Duodenal mucosa (tissue), 2 donors: ENCODE measurements around the gene NKAIN1.
"Not testable (repeated sequence)": the region's sequence is repeated elsewhere in the genome, so short reads cannot be mapped to it uniquely, and the experiment has no call there.

Source experiments
- H3K27ac ChIP-seq: one replicate; pipeline ENCODE4 v1.7.0; 2013; ENCODE audit warnings: low read depth, low read length
- H3K27me3 ChIP-seq, 2 donors: one replicate each; pipeline ENCODE4 v1.7.0; 2013; ENCODE audit warnings: low read length in 2 of 2, control low read depth in 1 of 2; ENCODE audit not compliant: insufficient read depth in 2 of 2, control insufficient read depth in 1 of 2
- H3K36me3 ChIP-seq, 2 donors: one replicate each; pipeline ENCODE4 v1.7.0; 2013; ENCODE audit warnings: low read length in 2 of 2, control low read depth in 1 of 2; ENCODE audit not compliant: insufficient read depth in 2 of 2, control insufficient read depth in 1 of 2
- H3K4me1 ChIP-seq, 2 donors: one replicate each; pipeline ENCODE4 v1.7.0; 2013; ENCODE audit warnings: low read length in 2 of 2, control low read depth in 1 of 2; ENCODE audit not compliant: insufficient read depth in 2 of 2, control insufficient read depth in 1 of 2
- H3K4me3 ChIP-seq, 2 donors: one replicate each; pipeline ENCODE4 v1.7.0; 2013; ENCODE audit warnings: low read length in 2 of 2, low read depth in 1 of 2
- H3K9ac ChIP-seq, 2 donors: one replicate each; pipeline ENCODE4 v1.7.0; 2013; ENCODE audit warnings: low read length in 2 of 2, low read depth in 1 of 2
- H3K9me3 ChIP-seq, 2 donors: one replicate each; pipeline ENCODE4 v1.7.0; 2013; ENCODE audit warnings: low read length in 2 of 2, control low read depth in 1 of 2; ENCODE audit not compliant: control insufficient read depth in 1 of 2

The NKAIN1 gene

GRCh38 chr1:31239653-31240241 is at the start of gene NKAIN1:
Gene NKAIN1, minus strand, starts transcription at chr1:31239887. Its CDS starts 340 bp downstream, at chr1:31239547.
- Histone ChIP-seq H3K36me3 (no peaks in the 10 kb centered on the region), H3K4me1 (no peaks in the 10 kb centered on the region), H3K9me3 (no peaks in the 10 kb centered on the region), H3K27me3 (peaks cover 44 to 48% of the 10 kb centered on the region in 2 donors), H3K4me3 (peak within 1 kb of the TSS; percentile 15 to 45), H3K27ac (no peak within 1 kb of the TSS), H3K9ac (no peak within 1 kb of the TSS)

- Histone ChIP-seq H3K4me3 (no peak overlapping the region), H3K27me3 (no peaks in the 10 kb centered on the region), H3K27ac (no peak overlapping the region), H3K4me1 (no peaks in the 10 kb centered on the region), H3K9ac (no peak overlapping the region), H3K9me3 (no peaks in the 10 kb centered on the region), H3K36me3 (peaks cover 17 to 78% of the 10 kb centered on the region in 2 donors)
Measured at GRCh38 chr1:31289021-31289420, 49.3 kb upstream of the NKAIN1 start.

- not testable (repeated sequence) for H3K27ac ChIP-seq, H3K4me1 ChIP-seq, H3K4me3 ChIP-seq, H3K9ac ChIP-seq, H3K9me3 ChIP-seq, H3K27me3 ChIP-seq
- peaks cover 10 to 73% of the 10 kb centered on the region in 2 donors for H3K36me3 ChIP-seq
Measured at GRCh38 chr1:31287791-31288190, 48.1 kb upstream of the NKAIN1 start.

GRCh38 chr1:31282426-31282825 is 42.7 kb upstream of the NKAIN1 start:
- H3K9me3 ChIP-seq, H3K27me3 ChIP-seq, H3K27ac ChIP-seq, H3K4me1 ChIP-seq, H3K4me3 ChIP-seq, H3K9ac ChIP-seq: not testable (repeated sequence)
- peaks cover 23 to 66% of the 10 kb centered on the region in 2 donors for H3K36me3 ChIP-seq

- H3K36me3 ChIP-seq: peaks cover 22 to 63% of the 10 kb centered on the region in 2 donors
- H3K9me3 ChIP-seq: no peaks in the 10 kb centered on the region
- H3K4me1 ChIP-seq: no peaks in the 10 kb centered on the region
- no peaks in the 10 kb centered on the region for H3K27me3 ChIP-seq
- no peak overlapping the region for H3K4me3 ChIP-seq
- H3K27ac ChIP-seq: no peak overlapping the region
- no peak overlapping the region for H3K9ac ChIP-seq
Measured at GRCh38 chr1:31273619-31274018, 33.9 kb upstream of the NKAIN1 start.

GRCh38 chr1:31272369-31272768 is 32.7 kb upstream of the NKAIN1 start:
- peaks cover 19 to 58% of the 10 kb centered on the region in 2 donors for H3K36me3 ChIP-seq

GRCh38 chr1:31266547-31266946 is 26.9 kb upstream of the NKAIN1 start:
- Histone ChIP-seq H3K4me1 (peaks cover 0 to 2% of the 10 kb centered on the region in 2 donors), H3K27ac (no peak overlapping the region), H3K4me3 (no peak overlapping the region), H3K27me3 (no peaks in the 10 kb centered on the region), H3K9ac (no peak overlapping the region), H3K36me3 (peaks cover 26 to 60% of the 10 kb centered on the region in 2 donors), H3K9me3 (no peaks in the 10 kb centered on the region)

More at GRCh38 chr1:31272369-31272768, 32.7 kb upstream of the NKAIN1 start:
- H3K27me3 ChIP-seq: no peaks in the 10 kb centered on the region
- H3K9me3 ChIP-seq: no peaks in the 10 kb centered on the region
- H3K4me3 ChIP-seq: no peak overlapping the region
- H3K4me1 ChIP-seq: no peaks in the 10 kb centered on the region
- H3K9ac ChIP-seq: no peak overlapping the region
- H3K27ac ChIP-seq: no peak overlapping the region

GRCh38 chr1:31264790-31265386 is 25.2 kb upstream of the NKAIN1 start:
- Histone ChIP-seq H3K9me3 (no peaks in the 10 kb centered on the region), H3K27me3 (no peaks in the 10 kb centered on the region), H3K27ac (no peak overlapping the region), H3K4me1 (peaks cover 0 to 2% of the 10 kb centered on the region in 2 donors), H3K4me3 (no peak overlapping the region), H3K36me3 (peaks cover 23 to 61% of the 10 kb centered on the region in 2 donors), H3K9ac (no peak overlapping the region)

- peaks cover 16 to 61% of the 10 kb centered on the region in 2 donors for H3K36me3 ChIP-seq
- H3K27ac ChIP-seq: no peak overlapping the region
- peaks cover 0 to 2% of the 10 kb centered on the region in 2 donors for H3K4me1 ChIP-seq
- H3K9ac ChIP-seq: no peak overlapping the region
- no peaks in the 10 kb centered on the region for H3K27me3 ChIP-seq
- H3K9me3 ChIP-seq: no peaks in the 10 kb centered on the region
- no peak overlapping the region for H3K4me3 ChIP-seq
Measured at GRCh38 chr1:31263408-31263807, 23.7 kb upstream of the NKAIN1 start.

GRCh38 chr1:31262393-31262792 is 22.7 kb upstream of the NKAIN1 start:
- H3K4me3 ChIP-seq, H3K27ac ChIP-seq, H3K27me3 ChIP-seq, H3K9ac ChIP-seq, H3K9me3 ChIP-seq, H3K4me1 ChIP-seq: not testable (repeated sequence)
- peaks cover 22 to 65% of the 10 kb centered on the region in 2 donors for H3K36me3 ChIP-seq
